Measurements from ENCODE around the gene PDLIM1.

The PDLIM1 gene, protein sequence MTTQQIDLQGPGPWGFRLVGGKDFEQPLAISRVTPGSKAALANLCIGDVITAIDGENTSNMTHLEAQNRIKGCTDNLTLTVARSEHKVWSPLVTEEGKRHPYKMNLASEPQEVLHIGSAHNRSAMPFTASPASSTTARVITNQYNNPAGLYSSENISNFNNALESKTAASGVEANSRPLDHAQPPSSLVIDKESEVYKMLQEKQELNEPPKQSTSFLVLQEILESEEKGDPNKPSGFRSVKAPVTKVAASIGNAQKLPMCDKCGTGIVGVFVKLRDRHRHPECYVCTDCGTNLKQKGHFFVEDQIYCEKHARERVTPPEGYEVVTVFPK

DNA sequence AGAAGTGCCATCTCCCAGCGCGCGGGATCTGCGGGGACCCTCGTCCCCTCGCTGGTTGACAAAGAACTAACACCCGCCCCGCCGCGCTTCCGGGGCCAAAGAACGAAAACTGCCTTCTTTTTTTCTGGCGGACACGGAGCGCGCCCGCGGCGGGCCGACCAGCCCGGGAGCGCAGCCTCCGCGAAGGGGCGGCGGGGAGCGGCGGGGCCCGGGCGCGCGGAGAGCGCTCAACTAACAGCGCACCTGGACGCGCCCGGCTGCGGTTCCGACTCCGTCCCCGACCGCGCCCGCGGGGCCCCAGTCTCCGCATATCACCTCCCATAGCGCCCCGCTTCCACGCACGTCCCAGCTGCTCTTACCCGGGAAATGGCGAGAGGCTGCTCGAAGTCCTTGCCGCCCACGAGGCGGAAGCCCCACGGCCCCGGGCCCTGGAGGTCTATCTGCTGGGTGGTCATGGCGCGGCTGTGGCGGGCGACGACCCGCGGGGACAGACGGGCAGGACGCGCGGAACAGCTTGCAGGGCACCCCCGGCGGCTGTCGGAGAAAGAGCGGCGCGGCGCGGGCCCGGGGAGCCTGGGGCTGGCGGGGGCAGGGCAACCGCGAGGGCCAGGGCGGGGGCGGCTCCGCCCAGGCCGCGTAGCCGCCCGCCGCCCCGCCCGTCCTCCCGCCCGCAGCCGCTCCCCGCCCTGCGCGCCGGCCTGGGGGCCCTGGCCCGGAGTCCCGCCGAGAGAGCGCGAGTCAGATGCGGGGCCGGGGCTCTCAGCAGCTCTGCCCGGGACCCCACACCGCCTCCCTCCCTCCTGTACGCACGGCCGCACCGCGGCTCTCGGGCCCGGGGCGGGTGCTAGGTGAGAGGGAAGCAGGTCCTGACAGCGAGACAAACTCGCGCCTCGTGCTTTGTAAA is at the start of gene PDLIM1:
Gene PDLIM1 (minus strand): TSS at position 543 of the 904 bp plus-strand sequence. CDS start 88 bp downstream, at position 455.
- DNase-seq, result peak in 1 of 2 experiments; percentile 48

DNA sequence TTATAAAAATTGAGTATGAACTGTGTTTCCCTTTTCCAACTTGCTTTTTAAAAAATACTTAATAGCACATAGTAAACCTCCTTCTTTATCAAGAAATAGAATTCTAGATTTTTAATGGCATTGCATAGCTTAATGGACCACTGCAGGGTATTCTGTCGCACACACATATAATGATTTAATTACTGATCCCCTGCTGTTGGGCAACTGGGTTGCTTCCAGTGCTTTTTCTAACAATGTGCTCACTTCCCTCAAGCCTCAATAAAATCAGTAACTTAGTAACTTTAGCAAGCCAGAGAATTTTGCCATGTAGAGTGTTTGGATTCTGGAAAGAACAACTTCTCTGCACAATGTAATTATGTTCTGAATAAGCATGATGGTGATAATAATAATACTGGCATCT is 49.1 kb upstream of the PDLIM1 start:
- no peak for DNase-seq

DNA sequence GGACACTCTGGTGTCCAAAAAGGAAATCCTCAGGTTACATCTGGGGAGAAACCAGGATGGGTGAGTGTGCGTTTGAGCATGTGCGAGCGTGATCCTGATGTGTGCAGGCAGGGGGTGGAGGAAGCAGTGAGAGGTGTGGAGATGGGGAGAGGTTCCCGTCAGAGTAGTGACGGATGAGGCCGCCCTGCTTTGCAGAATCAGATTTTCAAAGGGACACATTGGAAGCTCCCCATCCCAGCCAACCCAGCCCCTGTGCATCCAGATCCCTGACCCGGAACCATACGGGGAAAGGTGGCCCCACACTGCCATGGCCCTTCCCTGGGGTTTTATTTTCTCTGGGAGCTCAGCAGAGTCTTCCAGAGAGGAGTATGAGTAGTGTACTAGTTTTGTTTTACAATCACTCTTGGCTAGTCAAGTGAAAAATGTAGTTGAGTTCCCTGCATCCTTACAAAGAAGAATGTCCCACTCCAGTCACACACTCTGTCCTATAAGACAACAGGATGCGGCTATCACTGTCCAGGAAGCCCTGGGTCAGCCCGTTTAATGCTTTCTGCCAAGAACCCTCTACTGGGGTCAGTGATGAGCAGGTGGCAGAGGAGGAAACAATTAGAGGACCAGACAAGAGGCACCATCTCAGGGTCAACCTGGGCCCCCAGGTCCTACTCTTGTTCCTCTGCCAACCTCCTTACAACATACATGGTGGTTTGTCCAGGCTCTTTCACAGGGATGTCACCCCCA is 46.8 kb upstream of the PDLIM1 start:
- DNase-seq, result no peak

DNA sequence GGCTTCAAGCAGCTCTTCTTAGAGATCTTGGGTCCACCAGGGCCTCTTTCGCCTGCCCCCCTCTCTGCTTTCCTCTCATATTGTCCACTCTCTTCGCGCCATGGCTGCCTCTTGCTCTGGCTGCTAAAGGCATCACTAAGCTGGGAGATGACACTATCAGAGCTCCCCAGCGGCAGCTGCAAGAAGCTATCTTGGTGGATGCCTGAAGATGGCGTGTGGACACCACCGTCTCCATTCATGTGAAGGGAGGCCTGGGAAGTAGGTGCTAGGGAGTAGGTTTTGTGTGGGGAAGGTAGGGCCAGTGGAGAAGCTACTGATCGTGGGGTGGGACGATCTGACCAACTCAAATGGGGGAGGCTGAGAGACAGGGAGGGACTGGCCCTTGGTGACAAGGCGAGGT is 45.9 kb upstream of the PDLIM1 start:
- no peak for DNase-seq

DNA sequence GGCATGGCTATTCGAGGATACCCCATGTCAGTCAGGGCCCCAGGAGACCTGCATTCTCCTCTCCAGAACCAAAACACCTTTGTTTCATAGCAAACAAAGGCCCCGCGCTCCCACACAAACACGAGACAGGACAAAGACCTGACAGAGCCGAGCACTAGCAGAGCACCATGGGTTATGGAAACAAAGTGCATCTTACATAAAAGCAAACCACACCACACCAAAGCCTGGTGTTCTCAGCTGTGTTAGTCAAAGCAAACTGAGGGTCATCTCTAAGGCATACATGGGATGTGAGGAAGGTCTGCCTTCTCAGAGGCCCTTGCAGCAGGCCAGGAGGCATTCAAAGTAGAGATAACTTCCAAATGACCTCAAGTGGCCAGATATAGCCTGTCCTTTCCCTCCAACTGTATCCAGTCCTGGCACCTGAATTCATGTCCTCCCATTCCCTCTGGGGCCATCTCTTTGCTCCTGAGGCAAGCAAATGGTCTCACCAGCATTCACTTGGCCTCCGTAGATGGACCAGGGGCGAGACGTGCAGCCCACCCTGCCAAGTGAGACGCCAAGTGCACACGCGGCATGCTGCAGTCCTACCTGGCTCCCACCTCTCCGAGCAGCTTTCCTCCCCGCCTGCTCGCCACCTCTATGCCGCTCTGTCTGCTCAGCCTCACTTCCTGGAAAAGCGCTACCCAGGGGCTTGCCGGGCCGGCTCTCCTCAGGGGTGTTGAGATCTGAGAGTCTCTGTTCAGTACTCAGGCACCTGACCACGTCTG is 45.3 kb upstream of the PDLIM1 start:
- no peak for DNase-seq

DNA sequence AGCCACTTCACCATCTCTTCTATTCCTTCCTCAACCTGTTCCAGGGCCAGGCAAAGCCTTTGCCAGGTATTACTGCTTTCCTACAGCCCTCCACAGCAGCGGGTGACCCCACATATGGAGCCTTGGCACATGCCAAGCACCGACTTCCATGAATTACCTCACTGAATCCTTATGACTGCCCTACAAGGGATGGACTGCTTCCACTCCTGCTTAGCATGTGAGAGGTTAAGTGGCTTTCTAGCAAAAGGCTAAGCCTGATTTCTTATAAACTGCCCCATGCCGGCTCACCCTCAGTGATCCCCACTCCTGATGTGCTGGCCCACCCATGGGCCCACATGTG is 44.0 kb upstream of the PDLIM1 start:
- no peak for DNase-seq

DNA sequence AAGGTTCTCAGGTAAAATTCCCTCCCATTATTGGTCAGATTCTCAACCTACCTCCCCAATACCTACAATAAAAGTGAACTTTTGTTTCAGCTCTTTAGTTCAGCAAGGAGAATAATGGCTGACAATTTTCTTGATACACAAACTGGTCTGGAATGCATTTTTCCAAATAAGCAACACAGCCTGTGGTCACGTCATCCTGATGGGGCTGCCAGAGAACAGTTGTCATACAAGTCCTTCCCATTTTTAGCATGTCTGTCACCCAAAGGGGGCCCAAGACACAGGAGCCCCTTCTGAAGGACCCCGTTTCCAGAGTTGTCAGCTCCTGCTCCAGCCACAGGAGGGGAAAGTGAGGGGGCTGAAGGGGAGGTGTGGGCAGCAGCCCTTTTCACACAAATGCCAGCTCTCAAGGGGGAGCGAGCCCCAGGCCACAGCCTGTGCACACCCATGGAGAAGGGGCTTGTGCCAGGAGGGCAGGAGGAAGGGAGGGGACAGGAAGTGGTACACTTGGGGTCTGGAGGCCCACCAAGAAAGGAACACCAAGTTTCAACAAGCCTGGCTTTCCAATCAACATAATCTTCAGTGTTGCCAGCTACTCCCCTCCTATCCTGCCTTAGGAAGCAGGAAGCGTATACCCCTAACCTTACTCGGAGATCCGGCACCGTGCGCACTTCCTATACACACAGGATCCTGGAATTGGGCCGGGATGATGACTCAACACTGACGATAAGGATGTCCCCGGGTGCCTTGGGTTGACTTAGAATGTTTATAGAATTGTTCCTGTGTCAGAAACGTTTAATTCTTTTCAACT is 43.4 kb upstream of the PDLIM1 start:
- DNase-seq, result no peak

DNA sequence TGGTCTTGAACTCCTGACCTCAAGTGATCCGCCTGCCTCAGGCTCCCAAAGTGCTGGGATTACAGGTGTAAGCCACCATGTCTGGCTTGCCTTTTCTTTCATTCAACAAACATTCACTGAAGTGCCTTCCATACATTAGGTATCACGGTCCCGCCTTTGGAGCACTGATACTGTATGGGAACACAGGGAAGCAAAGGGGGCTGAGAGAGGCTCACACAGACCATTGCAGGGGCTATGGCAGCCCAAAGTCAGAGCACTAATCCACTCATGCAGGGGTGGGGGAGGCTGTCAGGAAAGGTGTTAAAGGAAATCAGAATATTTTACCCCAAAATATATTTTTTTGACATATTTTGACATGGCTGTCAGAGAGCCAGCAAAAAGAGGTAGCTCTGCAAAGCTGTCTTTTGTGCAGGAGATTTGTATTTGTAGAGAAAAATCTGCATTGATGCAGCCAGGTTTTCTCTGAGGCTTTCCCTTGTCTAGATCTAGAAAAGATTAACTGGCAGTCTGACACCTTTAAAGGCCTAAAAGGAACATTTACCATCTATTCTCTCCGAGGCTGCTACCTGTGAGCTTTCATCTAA is 42.0 kb upstream of the PDLIM1 start:
- DNase-seq, result no peak

DNA sequence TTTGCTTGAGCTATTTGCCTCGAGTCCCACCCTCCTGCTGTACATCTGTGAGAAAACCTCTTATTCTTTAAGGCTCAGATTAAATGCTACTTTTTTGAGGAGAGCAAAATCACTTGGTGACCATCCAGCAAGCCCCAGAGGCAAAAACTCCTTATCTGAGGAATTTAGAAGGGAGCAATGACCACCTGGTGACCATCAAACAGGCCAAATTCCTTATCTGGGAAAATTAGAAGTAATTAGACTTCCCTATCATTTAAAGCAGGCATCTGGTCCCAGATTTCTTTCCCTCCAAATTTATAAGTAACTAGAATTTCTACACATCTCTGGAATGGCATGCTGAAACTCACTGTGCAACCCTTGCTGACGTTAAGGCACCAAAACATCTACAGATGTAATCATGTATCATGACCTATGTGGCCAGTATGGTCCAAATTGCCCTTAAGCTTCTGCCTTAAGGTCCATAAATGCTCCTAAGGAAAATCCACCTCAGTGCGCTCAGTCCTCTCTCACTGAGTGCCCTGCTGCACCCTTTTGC is 40.9 kb upstream of the PDLIM1 start:
- DNase-seq, result no peak

DNA sequence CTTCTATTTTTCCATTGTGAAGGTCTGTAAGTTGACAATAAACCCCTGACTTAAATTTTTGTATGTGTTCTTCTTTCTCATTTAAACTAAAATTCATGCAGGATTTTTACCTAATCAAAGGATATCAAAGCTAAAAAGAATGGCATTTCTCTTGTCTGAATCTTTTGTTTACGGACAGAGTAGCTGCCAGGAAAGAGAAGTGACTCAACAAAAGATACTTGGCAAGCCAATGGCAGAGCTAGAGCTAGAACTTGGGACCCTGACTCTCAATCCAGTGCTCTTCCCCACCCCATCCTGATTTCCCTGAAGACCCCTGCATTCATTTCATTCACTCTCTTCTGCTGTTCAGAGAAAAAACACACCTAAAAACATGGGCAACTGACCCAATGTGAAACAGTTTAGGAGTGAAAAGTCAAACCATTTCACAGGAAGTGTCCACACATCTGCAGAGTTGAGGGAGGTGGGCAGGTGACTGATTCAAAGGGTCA is 40.2 kb upstream of the PDLIM1 start:
- DNase-seq, result no peak

DNA sequence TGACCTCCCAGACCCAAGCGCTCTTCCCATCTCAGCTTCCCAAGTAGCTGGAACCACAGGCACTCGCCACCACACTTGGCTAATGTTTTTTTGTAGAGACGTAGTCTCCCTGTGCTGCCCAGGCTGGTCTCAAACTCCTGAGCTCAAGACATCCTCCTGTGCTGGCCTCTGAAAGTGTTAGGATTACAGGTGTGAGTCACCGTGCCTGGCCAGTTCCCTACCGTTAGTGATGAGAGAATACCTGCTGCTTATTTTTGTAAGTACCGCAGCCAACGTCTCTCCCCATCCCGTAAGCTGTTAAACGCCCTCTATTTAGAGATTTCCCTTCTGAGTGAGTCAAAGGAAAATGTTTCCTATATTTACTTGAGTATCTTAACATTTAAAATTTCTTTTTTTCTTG is 38.5 kb upstream of the PDLIM1 start:
- no peak for DNase-seq

DNA sequence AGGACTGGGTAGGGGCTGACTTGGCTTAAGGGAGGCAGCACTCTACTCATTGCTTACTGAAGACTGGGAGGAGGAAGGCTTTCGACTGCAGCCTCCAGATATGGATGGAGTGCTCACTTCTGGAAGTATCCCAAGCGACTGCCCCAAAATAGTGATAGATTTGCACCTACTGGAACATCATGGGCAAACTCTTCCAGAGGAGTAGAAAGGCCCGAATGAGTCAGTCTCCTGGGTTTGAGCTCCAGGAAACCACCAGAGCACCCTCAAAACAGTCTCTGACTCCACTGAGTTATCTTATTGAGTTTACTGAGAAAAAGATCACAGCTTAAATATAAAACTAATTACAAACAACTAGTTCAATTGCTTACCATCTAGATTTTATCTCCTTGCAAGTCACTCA is 37.2 kb upstream of the PDLIM1 start:
- no peak for DNase-seq

DNA sequence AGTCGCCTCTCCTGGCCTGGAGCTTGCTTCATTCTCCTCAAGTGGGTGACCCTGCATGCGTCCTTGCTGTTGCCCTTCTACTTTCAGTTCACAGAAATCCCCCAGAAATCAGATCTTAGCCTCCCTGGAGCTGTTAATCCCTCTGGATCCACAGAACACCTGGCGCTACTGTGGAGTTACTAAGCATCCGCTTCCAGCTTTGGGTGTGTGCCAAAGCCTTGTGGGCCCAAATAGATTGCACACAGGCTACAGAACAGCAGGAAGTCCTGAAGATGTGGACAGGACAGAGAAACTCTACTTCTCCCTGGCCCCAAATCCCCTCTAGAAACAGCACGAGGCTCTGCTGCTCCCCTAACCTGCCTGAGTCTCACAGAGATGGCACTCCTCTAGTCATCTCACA is 36.6 kb upstream of the PDLIM1 start:
- no peak for DNase-seq

DNA sequence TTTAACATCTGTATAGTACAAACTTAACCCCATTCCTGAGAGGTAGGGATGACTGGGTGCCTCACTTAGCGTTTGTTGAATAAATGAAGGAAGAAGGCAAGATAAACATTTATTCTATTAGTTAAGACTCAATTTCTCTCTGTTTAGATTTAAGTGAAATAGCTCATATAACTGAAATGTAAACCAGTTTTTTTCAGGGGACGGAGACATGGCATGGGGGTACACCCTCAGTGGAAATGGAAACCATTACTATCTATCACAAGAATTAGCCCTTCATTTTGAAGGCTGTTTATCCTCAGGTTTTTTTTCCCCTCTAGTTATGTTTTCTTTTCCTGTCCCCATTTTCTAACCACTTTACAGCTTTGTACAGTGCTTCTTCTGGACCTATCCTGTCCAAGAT is 35.6 kb upstream of the PDLIM1 start:
- DNase-seq, result no peak

DNA sequence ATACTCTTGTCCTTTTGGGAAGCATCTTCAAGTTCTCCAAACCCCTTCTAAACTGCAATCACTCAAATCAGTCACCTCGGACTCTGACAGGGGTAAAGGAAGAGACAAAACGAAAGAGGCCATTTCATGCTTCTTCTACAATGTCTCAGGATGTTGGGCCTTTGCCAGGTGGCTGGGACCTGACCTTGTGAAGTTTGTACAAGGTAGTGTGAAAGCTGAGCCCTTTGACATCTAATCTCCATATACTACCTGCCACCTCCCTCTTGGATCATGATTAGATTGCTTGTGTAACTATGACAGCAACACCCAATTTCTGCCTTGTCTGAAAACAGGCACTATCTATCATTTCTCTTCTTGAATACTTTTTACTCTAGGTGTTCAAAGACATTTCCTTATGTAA is 35.1 kb upstream of the PDLIM1 start:
- no peak for DNase-seq

DNA sequence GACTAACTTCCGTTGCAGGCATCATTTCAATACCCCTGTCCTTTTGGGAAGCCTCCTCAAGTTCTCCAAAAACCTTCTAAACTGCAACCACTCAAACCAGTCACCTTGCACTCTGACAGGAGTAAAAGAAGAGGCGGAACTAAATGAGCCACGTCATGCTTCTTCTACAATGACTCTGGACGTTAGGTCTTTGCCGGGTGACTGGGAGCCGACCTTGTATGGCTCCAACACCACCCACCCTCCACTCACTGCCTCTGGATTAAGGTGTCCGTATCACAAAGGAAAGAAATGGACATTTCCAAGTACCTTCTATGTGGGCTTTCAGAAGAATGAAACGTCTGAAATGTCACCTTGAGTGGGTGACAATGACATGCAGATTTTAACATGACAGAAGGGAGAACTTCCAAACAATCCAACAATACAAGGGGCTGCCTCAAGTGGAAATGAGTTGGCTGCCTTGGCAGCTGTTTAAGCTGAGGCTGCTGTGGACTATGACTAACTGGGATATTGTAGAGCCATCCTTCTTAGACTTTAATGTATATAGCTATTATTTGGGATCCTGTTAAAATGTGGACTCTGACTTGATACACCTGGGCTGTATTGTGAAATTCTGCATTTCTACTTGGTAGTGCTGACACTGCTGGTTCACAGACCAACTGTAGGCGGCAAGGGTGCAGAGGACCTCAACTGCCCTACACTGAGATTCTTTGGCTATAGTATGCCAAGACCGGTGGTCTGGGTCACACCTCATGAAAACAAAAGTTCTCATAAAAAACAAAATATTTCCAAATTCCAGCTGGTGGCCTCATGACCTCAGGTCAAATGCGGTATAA is 33.8 kb upstream of the PDLIM1 start:
- no peak for DNase-seq

DNA sequence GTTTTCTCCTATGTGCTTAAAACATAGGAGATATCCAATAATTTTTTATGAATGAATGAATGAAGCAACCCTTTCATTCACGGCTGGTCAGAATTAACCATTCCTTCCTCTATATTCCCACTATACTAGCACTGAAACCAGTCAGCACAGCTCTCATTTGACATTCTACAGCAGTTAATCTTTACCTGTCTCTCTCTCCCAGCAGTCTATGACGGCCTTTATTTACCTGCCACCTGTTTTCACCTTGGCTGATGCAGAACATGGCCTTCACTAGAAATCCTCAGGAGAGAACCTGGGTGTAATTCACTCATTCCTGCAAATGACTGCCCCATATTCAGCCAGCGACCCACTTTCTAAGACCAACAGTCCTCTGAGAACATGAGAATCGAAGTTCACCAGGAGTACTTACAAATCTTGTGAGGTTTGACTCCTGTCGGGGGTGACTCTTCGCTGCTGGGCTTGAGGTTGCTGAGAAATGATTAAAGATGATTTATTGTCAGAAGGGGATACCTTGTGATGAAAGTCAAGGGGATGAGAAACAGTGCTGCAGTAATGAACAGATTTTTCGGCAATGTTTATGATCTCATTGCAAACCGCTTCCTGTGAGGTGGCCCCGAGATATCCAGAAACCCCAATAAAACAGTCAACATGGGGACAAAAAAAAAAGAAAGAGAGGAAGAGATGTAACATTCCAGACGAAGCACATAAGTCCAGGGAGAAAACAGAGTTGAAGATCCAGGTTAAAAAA is 30.9 kb upstream of the PDLIM1 start:
- DNase-seq, result no peak

DNA sequence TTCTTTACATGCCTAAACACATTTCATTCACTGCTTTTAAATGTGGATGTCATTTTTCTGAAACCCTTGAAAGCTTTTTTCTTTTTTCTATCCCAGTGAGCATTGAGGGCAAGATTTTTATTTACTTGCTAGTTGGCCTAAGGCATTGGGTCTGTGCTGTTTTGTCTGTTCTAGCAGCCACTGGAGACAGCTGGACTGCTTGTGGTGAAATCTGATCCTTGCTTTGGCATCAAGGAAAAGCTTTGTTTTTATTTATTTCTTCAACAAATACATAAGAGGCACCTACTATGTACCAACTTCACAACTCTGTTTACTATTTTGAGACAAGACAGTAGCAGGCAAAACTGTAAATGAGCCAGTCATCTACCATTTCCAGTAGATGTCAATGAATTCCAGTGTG is 28.4 kb upstream of the PDLIM1 start:
- no peak for DNase-seq

DNA sequence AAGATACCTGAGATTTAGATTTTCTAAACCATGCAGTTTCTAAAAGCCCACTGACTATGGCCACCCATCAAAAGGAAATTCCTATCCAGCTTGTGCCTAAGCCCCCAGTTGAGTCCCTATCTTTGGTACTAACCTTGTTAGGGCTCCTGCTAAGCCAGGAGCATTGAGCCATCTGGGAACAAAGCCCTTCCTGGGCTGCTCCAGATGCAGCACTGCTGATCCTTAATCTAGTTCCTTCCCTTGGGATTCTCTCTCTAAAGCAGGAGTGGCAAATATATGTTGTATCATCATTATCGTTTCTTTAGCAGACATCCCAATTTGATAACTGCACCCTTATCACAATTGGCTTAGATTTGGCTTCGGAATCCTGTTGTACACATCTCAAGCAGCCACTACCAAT is 24.7 kb upstream of the PDLIM1 start:
- DNase-seq, result no peak

Data from NCI-H446 (cell line).